Activated B cell treated with CpG ODN at 0.5 μM for 24 hours (primary cell): ENCODE results near the gene CCT2. TPM values are rescaled to one million over a fixed set of nuclear protein-coding genes. Genes with fewer than 3 reads are reported as not detected.

ENCODE experiments used
- ATAC-seq: fragments of 200-7000 bp; cut with Tn5 transposase; one replicate; pipeline ENCODE4 v1.10.0; 2021; ENCODE audit warnings: low read depth, mild to moderate bottlenecking, moderate library complexity
- CTCF ChIA-PET: fragments of 350-600 bp; sonication (Branson Sonifier 250); formaldehyde crosslinking; loops from one replicate; lab custom pipeline; 2021; ENCODE audit warnings: antibody characterized with exemption; lab: Charles Lee
- POLR2A ChIA-PET: fragments of 350-600 bp; sonication (Branson Sonifier 250); formaldehyde crosslinking; loops from one replicate; lab custom pipeline; 2021; ENCODE audit warnings: antibody characterized with exemption; lab: Charles Lee
- DNase-seq: peaks from one replicate; pipeline ENCODE4 v3.0.0; 2022
- H3K27ac Mint-ChIP-seq: one replicate; pipeline ENCODE4 v1.8.0; 2020; ENCODE audit warnings: mixed read lengths
- H3K27me3 Mint-ChIP-seq: one replicate; pipeline ENCODE4 v1.8.0; 2021; ENCODE audit warnings: mixed read lengths
- H3K36me3 Mint-ChIP-seq: one replicate; pipeline ENCODE4 v1.8.0; 2021; ENCODE audit warnings: low read depth, mixed read lengths
- H3K4me1 Mint-ChIP-seq: one replicate; pipeline ENCODE4 v1.8.0; 2021; ENCODE audit warnings: mixed read lengths
- H3K4me3 Mint-ChIP-seq: one replicate; pipeline ENCODE4 v1.8.0; 2020; ENCODE audit warnings: mild to moderate bottlenecking, mixed read lengths
- H3K9me3 Mint-ChIP-seq: one replicate; pipeline ENCODE4 v1.8.0; 2020; ENCODE audit warnings: mixed read lengths
- CTCF ChIP-seq: fragments of 200-600 bp; IDR thresholded peaks from one replicate; pipeline ENCODE4 v1.8.0; 2022; ENCODE audit warnings: antibody characterized with exemption, mild to moderate bottlenecking
- intact Hi-C: fragments of 100-400 bp; cut with micrococcal nuclease; formaldehyde crosslinking; loops from one replicate; pipeline ENCODE4 v1.15.1; 2024
- total RNA-seq: library from RNA; stranded (reverse); gene quantifications from 2 replicates; pipeline ENCODE4 v1.2.3, GENCODE V29; 2022

The CCT2 gene
- total RNA-seq, 1 donor from 2014 or later: 211 TPM

GRCh38 chr12:69580074-69580473 lies 5.2 kb upstream of the CCT2 start:
- POLR2A ChIA-PET: no interaction called here

GRCh38 chr12:69583203-69583602 lies 2.1 kb upstream of the CCT2 start:
- Mint-ChIP-seq H3K27me3 (no peaks in the 10 kb centered on the region), H3K4me3 (no peak overlapping the region), H3K9me3 (no peaks in the 10 kb centered on the region), H3K36me3 (peaks cover 18% of the 10 kb centered on the region), H3K4me1 (peaks cover 11% of the 10 kb centered on the region), H3K27ac (no peak overlapping the region)
- ChIA-PET POLR2A (no interaction called here), CTCF (interaction anchor here (0.9 kb wide), 1 partner anchor 12 kb away, joined by 4 read pairs; no protein-coding TSS in a partner anchor)
- TF ChIP-seq CTCF: no peak
- DNase-seq (no peak), ATAC-seq (no peak)
- intact Hi-C loops: no loop called here

More at GRCh38 chr12:69580074-69580473, 5.2 kb upstream of the CCT2 start:
- Mint-ChIP-seq H3K4me3 (no peak overlapping the region), H3K27ac (no peak overlapping the region), H3K27me3 (no peaks in the 10 kb centered on the region), H3K9me3 (no peaks in the 10 kb centered on the region), H3K36me3 (peaks cover 13% of the 10 kb centered on the region), H3K4me1 (peaks cover 3% of the 10 kb centered on the region)
- no peak for DNase-seq
- intact Hi-C loops: no loop called here
- no peak for ATAC-seq
- CTCF ChIA-PET: interaction anchor here (1.1 to 2.2 kb wide), 2 partner anchors 9 to 11 kb away, joined by 3 to 11 read pairs; no protein-coding TSS in a partner anchor
- TF ChIP-seq CTCF: no peak

- POLR2A ChIA-PET: no interaction called here
These were observed 3.3 kb downstream of the CCT2 start for GRCh38 chr12:69588527-69588926.

GRCh38 chr12:69589082-69589481 lies 3.8 kb downstream of the CCT2 start:
- no peak for TF ChIP-seq CTCF
- Mint-ChIP-seq H3K9me3 (no peaks in the 10 kb centered on the region), H3K4me1 (peaks cover 8% of the 10 kb centered on the region), H3K36me3 (peaks cover 71% of the 10 kb centered on the region), H3K27ac (no peak overlapping the region), H3K4me3 (no peak overlapping the region), H3K27me3 (no peaks in the 10 kb centered on the region)
- DNase-seq (no peak), ATAC-seq (no peak)
- POLR2A ChIA-PET: no interaction called here
- CTCF ChIA-PET: no interaction called here
- intact Hi-C loops: loop anchor here (5.0 kb wide), 1 partner anchor 977 kb away; the partner anchor contains the start of gene RAP1B

More at GRCh38 chr12:69588527-69588926, 3.3 kb downstream of the CCT2 start:
- intact Hi-C loops: loop anchor here (5.0 kb wide), 1 partner anchor 976 kb away; the partner anchor contains the start of gene RAP1B
- H3K4me1 Mint-ChIP-seq: peaks cover 8% of the 10 kb centered on the region
- CTCF ChIA-PET: no interaction called here
- DNase-seq (no peak), ATAC-seq (no peak)
- H3K27ac Mint-ChIP-seq: no peak overlapping the region
- no peak overlapping the region for H3K4me3 Mint-ChIP-seq
- no peaks in the 10 kb centered on the region for H3K9me3 Mint-ChIP-seq
- H3K27me3 Mint-ChIP-seq: no peaks in the 10 kb centered on the region
- no peak for TF ChIP-seq CTCF
- H3K36me3 Mint-ChIP-seq: peaks cover 66% of the 10 kb centered on the region

- no peak overlapping the region for H3K27ac Mint-ChIP-seq
- TF ChIP-seq CTCF: no peak
- ATAC-seq (no peak), DNase-seq (no peak)
- CTCF ChIA-PET: no interaction called here
- H3K4me1 Mint-ChIP-seq: no peaks in the 10 kb centered on the region
- peaks cover 85% of the 10 kb centered on the region for H3K36me3 Mint-ChIP-seq
- no peaks in the 10 kb centered on the region for H3K9me3 Mint-ChIP-seq
- H3K27me3 Mint-ChIP-seq: no peaks in the 10 kb centered on the region
- intact Hi-C loops: no loop called here
- POLR2A ChIA-PET: interaction anchor here (0.6 kb wide), 1 partner anchor 257 kb away, joined by 4 read pairs; no protein-coding TSS in a partner anchor
- no peak overlapping the region for H3K4me3 Mint-ChIP-seq
These were observed 10.4 kb downstream of the CCT2 start for GRCh38 chr12:69595689-69596088.
